NCI-H1105 treated with DMSO at 0.1 percent for 48 hours (cell line): ENCODE results near the gene DNM3.
A peak's percentile ranks its signal among the peaks of the same experiment; 100 is the strongest.
"Not testable (repeated sequence)": the region's sequence is repeated elsewhere in the genome, so short reads cannot be mapped to it uniquely, and the experiment has no call there.

Experiments
- DNase-seq: peaks from one replicate; lab custom pipeline; 2025; lab: John Stamatoyannopoulos, UW

Gene DNM3

DNA sequence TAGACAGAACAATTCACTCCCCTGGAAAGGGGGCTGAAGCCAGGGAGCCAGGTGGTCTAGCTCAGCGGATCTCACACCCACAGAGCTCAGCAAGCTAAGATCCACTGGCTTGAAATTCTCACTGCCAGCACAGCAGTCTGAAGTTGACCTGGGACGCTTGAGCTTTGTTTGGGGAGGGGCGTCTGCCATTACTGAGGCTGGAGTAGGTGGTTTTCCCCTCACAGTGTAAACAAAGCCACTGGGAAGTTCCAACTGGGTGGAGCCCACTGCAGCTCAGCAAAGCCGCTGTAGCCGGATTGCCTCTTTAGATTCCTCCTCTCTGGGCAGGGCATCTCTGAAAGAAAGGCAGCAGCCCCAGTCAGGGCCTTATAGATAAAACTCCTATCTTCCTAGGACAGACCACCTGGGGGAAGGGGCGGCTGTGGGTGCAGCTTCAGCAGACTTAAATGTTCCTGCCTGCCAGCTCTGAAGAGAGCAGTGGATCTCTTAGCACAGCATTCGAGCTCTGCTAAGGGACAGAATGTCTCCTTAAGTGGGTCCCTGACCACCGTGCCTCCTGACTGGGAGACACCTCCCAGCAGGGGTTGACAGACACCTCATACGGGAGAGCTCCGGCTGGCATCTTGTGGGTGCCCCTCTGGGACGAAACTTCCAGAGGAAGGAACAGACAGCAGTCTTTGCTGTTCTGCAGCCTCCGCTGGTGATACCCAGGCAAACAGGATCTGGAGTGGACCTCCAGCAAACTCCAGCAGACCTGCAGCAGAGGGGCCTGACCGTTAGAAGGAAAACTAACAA lies 183.8 kb downstream of the DNM3 start:
- DNase-seq = not testable (repeated sequence)

DNA sequence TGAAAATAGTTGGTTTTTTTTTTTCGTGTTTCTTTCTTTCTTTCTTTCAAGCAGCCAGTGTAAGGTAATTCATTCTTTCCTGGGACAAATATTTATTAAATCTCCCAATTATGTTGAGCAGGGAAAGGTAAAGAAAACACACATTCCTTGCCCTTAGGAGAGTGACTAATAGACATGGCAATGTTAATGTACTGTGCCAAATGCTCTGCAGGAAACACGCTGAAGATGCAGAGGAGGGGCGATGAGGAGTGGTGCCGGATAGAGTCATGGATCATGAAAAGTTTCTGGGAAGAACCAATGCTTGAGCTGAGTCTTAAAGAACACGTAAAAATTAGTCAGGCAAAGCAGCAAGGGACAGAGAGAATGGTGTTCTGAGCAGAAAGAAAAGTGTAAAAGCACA lies 199.2 kb downstream of the DNM3 start:
- DNase-seq = no peak

DNA sequence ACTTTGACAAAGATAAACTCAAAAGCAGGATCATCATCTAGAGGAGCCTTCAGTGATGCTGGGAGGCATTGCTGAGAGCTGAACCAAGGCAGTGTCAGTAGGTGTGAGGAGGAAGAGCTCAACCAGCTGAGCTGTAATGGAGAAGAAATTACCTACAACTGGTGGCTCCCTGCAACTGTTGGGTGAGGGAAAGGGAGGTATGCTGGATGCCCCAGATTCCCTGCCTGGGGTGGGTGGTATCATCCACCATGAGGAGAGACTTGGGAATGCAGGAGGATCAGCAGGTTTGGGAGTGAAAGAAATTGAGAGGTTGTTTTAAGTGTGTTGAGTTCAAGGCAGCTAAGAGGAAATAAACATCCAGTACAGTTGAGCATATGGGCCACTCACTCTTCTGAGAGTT lies 199.8 kb downstream of the DNM3 start:
- no peak for DNase-seq

DNA sequence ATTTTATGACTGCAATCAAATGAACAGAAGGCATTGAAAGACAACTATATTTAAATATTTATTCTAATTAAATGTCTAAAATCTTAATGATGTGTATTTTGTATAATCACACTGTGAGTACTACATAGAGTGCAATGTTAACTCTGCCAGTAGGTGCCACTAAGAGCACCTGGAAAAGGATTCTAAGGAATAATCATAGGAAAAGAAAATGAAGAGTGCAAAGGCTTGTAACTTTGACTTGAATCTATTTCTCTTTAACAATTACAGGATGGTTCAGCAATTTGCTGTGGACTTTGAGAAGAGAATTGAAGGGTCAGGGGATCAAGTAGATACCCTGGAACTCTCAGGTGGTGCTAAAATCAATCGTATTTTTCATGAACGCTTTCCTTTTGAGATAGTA lies 200.4 kb downstream of the DNM3 start:
- peak; percentile 1 for DNase-seq

DNA sequence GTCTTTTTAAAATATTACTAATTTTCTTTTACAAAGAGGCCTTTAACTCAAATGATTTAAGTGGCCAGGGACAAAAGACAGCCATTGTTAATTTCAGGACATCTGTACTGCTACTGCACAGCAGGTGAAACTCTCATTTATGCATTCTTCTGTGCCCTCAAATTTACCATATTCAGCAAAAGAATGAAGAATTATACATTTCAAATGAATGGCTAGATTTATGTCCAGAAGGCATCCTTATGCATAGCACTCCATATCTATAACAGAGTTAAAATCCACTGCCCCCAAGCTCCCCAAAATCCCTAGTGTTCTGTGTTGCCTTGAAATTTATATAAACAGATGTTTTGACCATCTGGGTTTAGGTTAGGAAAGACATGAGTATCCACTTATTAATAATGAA lies 202.6 kb downstream of the DNM3 start:
- DNase-seq = no peak

DNA sequence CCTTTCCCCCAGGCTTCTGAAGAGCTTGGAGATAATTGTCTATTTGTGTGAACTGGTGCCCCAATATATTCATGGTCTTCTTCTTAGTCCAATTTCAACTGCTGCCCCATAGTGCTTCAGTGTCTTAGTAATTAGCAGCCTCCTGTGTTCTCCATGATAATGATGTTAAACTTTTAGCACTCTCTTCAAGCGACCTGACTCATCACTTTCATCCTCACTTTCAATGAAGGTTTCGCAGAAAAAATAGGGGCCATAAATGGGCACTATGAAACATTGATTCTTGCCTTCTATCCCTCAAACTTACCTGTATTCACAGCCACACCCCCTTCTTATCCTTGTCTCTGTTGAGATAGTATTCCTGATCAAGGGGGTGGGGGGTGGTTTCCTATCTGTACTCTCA lies 210.6 kb downstream of the DNM3 start:
- DNase-seq = no peak

DNA sequence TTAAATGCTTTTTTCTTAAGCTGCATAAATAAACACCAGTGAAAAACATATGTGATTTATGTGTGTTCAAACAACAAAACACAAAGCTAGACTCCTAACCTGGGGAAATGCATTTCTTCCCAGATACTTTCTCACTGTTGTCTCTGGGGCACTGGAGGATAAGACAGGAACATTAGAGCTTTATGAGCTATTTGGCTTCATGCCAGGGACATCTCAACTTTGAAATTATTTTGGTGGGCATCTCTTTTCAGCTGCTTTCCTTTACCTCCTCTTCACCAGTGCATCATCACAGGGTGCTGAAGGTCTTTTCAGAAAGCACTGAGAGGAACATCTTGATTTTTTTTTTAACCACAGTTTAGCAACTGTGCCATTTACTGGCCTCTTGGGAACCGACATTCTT lies 212.9 kb downstream of the DNM3 start:
- DNase-seq = no peak

DNA sequence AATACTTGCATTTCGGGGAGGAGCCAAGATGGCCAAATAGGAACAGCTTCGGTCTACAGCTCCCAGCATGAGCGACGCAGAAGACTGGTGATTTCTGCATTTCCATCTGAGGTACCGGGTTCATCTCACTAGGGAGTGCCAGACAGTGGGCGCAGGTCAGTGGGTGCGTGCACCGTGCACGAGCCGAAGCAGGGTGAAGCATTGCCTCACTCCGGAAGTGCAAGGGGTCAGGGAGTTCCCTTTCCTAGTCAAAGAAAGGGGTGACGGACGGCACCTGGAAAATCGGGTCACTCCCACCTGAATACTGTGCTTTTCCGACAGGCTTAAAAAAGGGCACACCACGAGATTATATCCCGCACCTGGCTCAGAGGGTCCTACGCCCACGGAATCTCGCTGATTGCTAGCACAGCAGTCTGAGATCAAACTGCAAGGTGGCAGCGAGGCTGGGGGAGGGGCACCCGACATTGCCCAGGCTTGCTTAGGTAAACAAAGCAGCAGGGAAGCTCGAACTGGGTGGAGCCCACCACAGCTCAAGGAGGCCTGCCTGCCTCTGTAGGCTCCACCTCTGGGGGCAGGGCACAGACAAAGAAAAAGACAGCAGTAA lies 214.6 kb downstream of the DNM3 start:
- DNase-seq = not testable (repeated sequence)

DNA sequence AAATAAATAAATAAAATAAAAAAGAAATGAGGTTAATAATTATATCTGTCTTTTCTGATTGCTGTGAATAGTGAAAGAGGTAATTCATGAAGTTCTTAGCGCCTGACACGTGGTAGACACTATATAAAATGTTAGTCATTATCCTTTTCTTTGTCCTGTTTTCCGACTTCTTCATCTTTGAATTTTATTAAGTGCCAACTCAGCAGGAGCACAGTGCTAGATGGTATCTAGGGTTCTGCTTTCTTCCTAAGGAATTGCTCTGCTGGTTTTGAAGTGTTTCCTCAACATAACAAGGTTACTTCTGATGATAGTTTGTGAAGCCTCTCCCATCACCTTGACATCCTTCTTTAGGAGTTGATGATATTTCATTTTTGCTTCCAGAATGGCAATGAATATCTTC lies 227.0 kb downstream of the DNM3 start:
- DNase-seq = no peak

DNA sequence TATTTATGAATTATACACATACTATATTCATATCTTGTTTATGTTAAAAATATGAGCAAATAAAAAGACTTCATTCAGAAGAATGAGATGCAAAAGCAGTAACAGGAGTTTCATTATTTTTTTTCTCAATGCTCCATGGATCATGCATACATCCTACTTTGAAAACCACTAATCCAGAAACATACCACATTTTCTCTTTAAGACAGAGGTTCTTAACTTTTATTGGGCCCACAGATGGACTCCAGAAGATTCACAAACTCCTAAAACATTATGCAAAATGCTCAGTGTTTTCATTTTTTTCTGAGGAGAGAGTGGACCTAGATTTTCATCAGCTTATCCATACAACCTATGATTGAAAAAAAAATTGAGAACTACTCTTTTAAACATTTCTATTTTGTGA lies 227.8 kb downstream of the DNM3 start:
- DNase-seq = no peak

DNA sequence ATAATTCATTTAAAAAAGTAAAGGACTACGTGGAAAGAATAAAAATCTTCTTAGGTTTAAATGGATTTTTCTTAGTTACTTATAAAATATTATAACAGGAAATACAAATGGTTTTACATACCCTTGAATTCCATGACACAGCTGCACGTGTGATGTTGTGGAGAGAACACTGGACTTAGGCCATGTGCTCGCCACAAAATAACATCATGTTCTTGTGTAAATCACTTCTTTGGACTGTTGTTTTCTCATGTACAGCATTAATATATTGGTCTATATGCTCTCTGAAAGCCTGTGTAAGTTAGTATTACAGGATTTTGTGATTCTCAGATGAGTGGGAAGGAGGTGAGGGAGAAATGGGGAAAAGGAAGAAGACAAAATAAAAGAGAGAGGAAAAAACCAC lies 228.2 kb downstream of the DNM3 start:
- DNase-seq = no peak

DNA sequence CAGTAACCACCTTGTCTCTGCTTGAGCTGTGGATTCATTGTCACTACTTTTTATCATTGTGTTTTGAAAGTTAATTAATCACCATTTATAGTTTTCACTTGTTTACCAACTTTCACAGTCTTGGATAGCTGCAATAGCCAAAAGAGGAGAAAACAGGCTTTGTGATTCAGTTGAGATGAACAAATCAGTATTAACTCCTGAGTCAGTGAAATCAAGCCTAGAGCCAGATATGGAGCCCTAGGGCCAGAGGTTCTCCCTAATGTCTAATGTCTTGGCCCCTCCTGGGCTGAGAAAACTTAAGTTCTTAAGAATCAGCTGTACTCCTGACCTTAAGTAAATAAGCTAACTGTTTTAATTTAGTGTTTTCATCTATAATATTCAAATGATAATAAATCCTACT lies 228.8 kb downstream of the DNM3 start:
- DNase-seq = no peak

DNA sequence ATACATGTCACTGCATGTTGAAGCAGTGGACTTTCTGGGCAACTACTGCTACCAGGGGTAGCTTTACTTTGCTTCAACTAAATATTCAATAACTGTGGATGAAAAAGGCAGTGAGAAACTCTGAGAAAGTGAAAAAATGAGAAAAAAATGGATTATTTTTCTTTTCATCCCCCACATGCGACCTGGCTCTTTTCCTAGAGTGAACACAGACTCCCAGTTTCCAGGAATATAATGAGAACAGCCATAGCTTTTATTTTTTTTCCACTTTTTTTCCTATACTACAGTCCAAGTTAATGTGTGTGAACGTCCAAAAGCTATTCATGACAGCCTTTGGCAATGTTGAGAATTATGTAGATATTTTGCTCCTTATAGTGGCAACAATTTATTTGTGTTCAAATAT lies 230.4 kb downstream of the DNM3 start:
- DNase-seq = no peak

DNA sequence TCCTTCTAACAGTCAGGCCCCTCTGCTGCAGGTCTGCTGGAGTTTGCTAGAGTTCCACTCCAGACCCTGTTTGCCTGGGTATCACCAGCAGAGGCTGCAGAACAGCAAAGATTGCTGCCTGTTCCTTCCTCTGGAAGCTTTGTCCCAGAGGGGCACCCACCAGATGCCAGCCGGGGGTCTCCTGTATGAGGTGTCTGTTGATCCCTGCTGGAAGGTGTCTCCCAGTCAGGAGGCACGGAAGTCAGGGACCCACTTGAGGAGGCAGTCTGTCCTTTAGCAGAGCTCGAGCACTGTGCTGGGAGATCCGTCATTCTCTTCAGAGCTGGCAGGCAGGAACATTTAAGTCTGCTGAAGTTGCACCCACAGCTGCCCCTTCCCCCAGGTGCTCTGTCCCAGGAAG lies 238.6 kb downstream of the DNM3 start:
- DNase-seq = not testable (repeated sequence)

DNA sequence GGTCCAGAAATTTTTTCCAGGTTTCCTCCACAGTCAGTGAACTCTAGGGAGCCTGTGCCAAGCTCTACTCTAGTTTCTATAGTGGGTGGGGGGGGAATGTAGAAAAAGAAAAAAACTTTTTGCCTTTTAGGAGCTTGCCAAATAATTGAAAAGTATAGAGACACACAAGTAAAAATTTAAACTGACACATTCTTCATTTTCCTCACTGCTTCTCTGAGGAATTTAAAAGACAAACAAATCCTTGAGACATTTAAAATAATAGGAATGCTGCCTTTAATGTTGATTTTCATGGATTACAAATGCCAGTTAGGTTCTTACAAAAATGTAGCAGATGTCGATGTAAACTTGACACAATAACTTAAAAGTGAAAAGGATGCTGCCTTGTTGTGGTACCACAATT lies 241.9 kb downstream of the DNM3 start:
- DNase-seq = no peak

DNA sequence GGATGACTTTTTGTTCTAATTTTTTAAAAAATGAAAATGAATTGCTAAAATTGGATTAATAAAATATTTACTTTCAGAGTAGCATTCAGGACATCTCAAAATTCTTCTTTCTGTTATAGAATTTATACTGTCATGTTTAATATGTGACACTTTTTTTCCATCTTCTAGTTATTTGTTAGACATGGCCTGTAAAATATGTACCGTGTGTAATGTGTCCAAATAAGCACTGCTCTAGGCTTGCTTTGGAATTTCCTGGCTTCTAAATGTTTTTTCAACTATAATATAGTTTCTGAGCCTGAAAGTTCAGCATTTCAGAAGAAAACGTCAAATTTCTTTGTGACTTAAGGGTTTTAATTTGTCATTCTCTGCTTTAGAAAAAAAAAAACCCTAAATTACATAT lies 243.6 kb downstream of the DNM3 start:
- DNase-seq = no peak

DNA sequence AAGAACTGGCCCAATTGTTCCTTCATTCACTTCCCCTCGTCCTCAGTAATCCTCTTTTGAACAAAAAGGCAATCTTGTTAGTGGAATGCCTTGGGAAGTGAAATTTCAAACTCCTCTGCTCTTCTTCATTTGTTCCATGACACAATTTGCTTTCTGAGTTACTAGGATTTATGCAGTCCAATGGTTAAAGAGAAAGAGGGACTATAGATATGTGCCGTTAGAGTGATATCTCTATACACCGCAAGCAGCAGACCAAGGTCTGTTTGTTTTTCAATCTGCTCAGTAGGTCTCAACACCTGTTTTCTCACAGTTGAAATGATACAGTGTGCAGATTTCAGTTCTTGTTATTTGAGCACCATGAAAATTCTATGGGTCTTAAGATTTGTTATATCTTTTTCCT lies 244.0 kb downstream of the DNM3 start:
- DNase-seq = no peak

DNA sequence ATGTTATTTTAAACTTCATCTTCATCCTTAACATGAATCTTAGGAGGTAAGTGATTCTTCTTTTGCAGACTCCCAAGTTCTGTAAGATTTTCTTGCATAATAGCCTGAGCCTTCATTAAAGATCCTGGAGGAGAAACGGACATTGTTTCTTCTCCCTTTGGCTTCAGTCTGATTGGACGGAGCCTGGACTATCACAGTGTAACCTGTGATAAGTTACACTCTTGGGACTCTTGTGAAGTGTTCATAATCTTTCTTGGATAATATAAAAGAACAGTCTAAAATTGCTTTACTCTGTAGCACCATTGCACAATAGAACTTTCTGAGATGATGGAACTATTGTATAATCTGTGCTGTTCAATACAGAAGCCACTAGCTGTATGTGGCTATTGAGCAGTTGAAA lies 244.8 kb downstream of the DNM3 start:
- no peak for DNase-seq

DNA sequence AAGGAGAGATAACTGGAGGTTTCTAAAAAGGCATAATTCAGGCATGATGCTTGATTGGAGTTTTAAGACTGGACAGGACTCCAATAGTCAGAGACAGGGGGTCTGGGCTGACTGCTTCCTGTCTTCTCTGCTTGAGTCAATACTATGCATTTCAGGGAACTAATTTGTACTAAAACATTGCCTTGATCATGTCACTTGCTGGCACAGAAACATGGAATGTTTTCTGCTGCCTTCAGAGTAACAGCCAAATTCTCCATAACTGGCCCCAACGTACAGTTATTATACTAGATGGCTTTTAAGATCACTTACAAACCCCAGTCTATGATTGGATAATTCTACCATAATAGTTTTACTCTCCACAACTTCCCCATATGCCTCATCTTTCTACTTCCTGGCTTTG lies 247.0 kb downstream of the DNM3 start:
- DNase-seq = no peak

DNA sequence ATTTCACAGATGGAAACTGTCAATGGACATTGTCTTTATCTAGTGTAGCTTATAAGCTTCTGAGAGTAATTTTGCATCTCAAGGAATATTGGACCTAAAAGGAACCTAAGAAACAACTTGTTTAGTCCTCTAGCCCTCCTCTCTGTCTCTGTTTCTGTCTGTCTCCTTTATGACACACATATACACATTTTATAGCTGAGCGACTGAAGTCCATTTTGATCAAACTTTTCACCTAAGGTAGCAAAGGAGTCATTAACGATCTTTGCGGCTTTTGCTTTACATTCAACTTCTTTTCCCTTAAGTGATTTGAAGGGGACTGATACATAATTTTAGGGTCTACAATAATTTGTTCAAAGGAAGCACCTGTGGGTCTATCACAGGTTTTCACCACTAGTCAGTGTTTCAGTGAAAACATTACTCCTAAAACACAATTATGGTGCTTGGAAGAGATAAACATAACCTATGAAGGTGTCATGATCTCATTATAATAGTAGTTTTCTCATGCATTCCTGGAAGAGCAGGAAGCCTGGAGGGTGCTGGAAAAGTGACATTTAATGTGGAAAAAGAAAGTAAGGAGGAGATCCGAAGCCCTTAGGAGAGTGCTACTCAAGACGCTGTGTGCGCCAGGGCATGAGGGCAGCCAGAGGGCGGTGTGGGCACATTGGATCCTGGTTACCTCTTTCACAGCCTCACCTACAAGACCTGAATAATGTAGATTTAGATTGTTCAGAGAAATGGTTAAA lies 248.6 kb downstream of the DNM3 start:
- no peak for DNase-seq

DNA sequence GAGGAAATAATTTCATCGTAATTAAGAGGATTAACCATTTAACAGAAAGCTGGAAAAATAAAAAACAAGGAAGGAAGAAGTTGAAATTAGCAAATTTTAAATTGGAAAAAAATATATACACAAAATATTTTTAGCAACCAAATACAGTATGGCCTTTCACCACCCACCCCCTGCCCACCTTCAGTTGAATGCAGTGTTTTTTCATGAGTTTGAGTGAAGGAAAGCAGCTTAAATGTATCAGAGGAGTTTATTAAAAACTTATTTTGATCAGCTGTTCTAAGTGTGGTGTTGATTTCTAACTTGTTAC lies 249.2 kb downstream of the DNM3 start:
- DNase-seq = no peak

DNA sequence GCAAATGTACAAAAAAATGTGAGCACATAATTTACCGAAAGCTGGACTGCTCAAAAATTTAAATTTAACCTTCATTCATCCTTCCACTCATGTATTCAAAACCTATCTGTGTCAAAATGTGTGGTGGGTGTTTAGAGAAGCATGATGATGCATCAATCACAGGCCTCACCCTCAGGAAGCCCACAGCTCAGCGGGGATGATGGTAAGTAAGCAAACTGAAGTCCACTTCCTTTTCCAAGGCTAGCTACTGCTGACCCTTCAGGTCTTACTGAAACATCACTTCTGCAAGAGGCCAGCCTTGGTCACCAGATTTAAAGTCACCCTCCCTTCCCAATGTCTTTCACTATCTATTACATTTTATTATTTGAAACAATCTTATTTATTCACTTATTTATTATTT lies 254.5 kb downstream of the DNM3 start:
- DNase-seq = no peak

DNA sequence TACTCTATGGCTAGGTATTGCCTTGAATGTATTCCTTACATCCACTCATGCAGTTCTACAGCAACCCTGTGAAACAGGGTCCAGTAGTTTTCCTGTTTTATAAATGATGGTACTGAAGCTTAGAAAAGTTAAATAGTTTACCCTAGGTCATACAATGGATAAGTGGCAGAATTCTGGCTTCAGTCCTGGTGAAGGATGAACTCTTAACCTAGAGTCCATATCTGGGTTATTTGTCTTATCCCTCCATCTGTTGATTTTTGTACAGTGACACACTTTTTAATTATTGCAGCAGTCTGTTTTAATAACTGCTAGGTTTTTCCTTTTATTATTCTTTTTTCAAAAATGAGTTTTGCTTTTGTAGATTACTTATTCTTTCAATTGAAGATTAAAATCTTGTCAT lies 263.9 kb downstream of the DNM3 start:
- DNase-seq = no peak
